ENCODE results near the gene IQCH. TPM values are rescaled to one million over a fixed set of nuclear protein-coding genes. Genes with fewer than 3 reads are reported as not detected.

IQCH gene
- polyA plus RNA-seq, 1 of the 3 experiments (the other 2 are of a cell fraction) = 0.81 TPM

- ChIA-PET POLR2A (no interaction called here), CTCF (interaction anchor here (0.6 to 1.8 kb wide), 3 partner anchors 32 to 92 kb away, joined by 3 to 6 read pairs (median 3); no protein-coding TSS in a partner anchor)
These were observed 141.5 kb downstream of the IQCH start for GRCh38 chr15:67396114-67396513.

GRCh38 chr15:67397139-67397538, 142.6 kb downstream of the IQCH start:
- 75% methylated on average over 1 of the region's 1 CpG for WGBS (ENCODE audit: low lambda C conversion rate)
- DNase-seq = no peak

More at GRCh38 chr15:67396114-67396513, 141.5 kb downstream of the IQCH start:
- TF ChIP-seq FOXJ3 (CRISPR knock-in tag; IDR thresholded peaks at IDR 0.05) = no peak
- TF ChIP-seq ELF1 (IDR thresholded peaks at IDR 0.05) = no peak
- no peak for TF ChIP-seq RXRA (IDR thresholded peaks at IDR 0.05; ENCODE audit: borderline replicate concordance, low read depth)
- no peak for TF ChIP-seq MXI1 (IDR thresholded peaks at IDR 0.05; ENCODE audit: low read depth, low read length)
- no peak for TF ChIP-seq PBX3 (IDR thresholded peaks at IDR 0.05)
- TF ChIP-seq, protein P1, sequence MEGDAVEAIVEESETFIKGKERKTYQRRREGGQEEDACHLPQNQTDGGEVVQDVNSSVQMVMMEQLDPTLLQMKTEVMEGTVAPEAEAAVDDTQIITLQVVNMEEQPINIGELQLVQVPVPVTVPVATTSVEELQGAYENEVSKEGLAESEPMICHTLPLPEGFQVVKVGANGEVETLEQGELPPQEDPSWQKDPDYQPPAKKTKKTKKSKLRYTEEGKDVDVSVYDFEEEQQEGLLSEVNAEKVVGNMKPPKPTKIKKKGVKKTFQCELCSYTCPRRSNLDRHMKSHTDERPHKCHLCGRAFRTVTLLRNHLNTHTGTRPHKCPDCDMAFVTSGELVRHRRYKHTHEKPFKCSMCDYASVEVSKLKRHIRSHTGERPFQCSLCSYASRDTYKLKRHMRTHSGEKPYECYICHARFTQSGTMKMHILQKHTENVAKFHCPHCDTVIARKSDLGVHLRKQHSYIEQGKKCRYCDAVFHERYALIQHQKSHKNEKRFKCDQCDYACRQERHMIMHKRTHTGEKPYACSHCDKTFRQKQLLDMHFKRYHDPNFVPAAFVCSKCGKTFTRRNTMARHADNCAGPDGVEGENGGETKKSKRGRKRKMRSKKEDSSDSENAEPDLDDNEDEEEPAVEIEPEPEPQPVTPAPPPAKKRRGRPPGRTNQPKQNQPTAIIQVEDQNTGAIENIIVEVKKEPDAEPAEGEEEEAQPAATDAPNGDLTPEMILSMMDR (IDR thresholded peaks at IDR 0.05) = no peak
- no peak for TF ChIP-seq RFX5 (IDR thresholded peaks at IDR 0.05; ENCODE audit: low read length)
- TF ChIP-seq, protein P2, sequence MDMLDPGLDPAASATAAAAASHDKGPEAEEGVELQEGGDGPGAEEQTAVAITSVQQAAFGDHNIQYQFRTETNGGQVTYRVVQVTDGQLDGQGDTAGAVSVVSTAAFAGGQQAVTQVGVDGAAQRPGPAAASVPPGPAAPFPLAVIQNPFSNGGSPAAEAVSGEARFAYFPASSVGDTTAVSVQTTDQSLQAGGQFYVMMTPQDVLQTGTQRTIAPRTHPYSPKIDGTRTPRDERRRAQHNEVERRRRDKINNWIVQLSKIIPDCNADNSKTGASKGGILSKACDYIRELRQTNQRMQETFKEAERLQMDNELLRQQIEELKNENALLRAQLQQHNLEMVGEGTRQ (IDR thresholded peaks at IDR 0.05; ENCODE audit: borderline replicate concordance, low read depth, low read length) = no peak
- Histone ChIP-seq H3K27ac (ENCODE audit: low read depth in 2 of 2, low read length in 1 of 2) (no peak overlapping the region), H3K9ac (no peak overlapping the region), H2AFZ (ENCODE audit: low read depth) (no peak overlapping the region), H3K4me3 (ENCODE audit: low read depth in 2 of 2, low read length in 1 of 2) (no peak overlapping the region), H3K79me2 (ENCODE audit: insufficient read depth) (no peaks in the 10 kb centered on the region), H3K9me2 (no peaks in the 10 kb centered on the region), H3K4me2 (no peak overlapping the region), H3K36me3 (replicated peaks in 1 of 2; ENCODE audit: control insufficient read depth in 1 of 2, insufficient read depth in 2 of 2, low read length in 1 of 2) (no peaks in the 10 kb centered on the region), H3F3A (replicated peaks; ENCODE audit: insufficient read depth) (no peaks in the 10 kb centered on the region), H3K9me3 (no peaks in the 10 kb centered on the region), H3K27me3 (ENCODE audit: insufficient read depth) (no peaks in the 10 kb centered on the region), H4K20me1 (ENCODE audit: insufficient read depth) (no peaks in the 10 kb centered on the region), H3K4me1 (ENCODE audit: control insufficient read depth in 1 of 2, insufficient read depth in 2 of 2, low read depth in 1 of 2, low read length in 1 of 2) (no peaks in the 10 kb centered on the region; a peak in 1 of 4 replicates)
- DNase-seq = no peak
- WGBS (ENCODE audit: low lambda C conversion rate) = 88% methylated on average over 5 of the region's 5 CpGs

More at GRCh38 chr15:67397139-67397538, 142.6 kb downstream of the IQCH start:
- Histone ChIP-seq H3F3A (replicated peaks; ENCODE audit: insufficient read depth) (no peaks in the 10 kb centered on the region), H3K36me3 (replicated peaks in 1 of 2; ENCODE audit: control insufficient read depth in 1 of 2, insufficient read depth in 2 of 2, low read length in 1 of 2) (no peaks in the 10 kb centered on the region), H3K27me3 (ENCODE audit: insufficient read depth) (no peaks in the 10 kb centered on the region), H3K27ac (ENCODE audit: low read depth in 2 of 2, low read length in 1 of 2) (no peak overlapping the region), H3K79me2 (ENCODE audit: insufficient read depth) (no peaks in the 10 kb centered on the region), H3K9me2 (no peaks in the 10 kb centered on the region), H3K4me3 (ENCODE audit: low read depth in 2 of 2, low read length in 1 of 2) (no peak overlapping the region), H4K20me1 (ENCODE audit: insufficient read depth) (no peaks in the 10 kb centered on the region), H3K9ac (no peak overlapping the region), H2AFZ (ENCODE audit: low read depth) (no peak overlapping the region), H3K9me3 (no peaks in the 10 kb centered on the region), H3K4me1 (ENCODE audit: control insufficient read depth in 1 of 2, insufficient read depth in 2 of 2, low read depth in 1 of 2, low read length in 1 of 2) (no peaks in the 10 kb centered on the region; a peak in 1 of 4 replicates), H3K4me2 (no peak overlapping the region)
- POLR2A ChIA-PET = no interaction called here
- CTCF ChIA-PET = interaction anchor here (0.9 to 1.7 kb wide), 2 partner anchors 93 to 451 kb away, joined by 3 to 5 read pairs; no protein-coding TSS in a partner anchor
- TF ChIP-seq FOSL2 (IDR thresholded peaks at IDR 0.05; ENCODE audit: borderline replicate concordance, low read depth) = no peak
- TF ChIP-seq TCF12 (IDR thresholded peaks at IDR 0.05) = no peak
- TF ChIP-seq, protein P1 (IDR thresholded peaks at IDR 0.05) = peak; percentile 32
